H1 (cell line): ENCODE data around the gene COL26A1. TPM values are rescaled to one million over a fixed set of nuclear protein-coding genes. Genes with fewer than 3 reads are reported as not detected.

Experiments
- CTCF ChIA-PET: fragments of 300-600 bp; sonication (Branson Sonifier 250); formaldehyde crosslinking; loops from one replicate; lab custom pipeline; 2021; ENCODE audit not compliant: partially characterized antibody; lab: Charles Lee
- POLR2A ChIA-PET: fragments of 300-600 bp; sonication (Branson Sonifier 250); formaldehyde crosslinking; loops from one replicate; lab custom pipeline; 2021; ENCODE audit warnings: inconsistent platforms; ENCODE audit not compliant: partially characterized antibody; lab: Charles Lee
- DNase-seq, 2 experiments: peaks; one replicate each; pipeline versions ENCODE4 v3.0.0 to v3.0.0-alpha.2; 2010 to 2022; ENCODE audit warnings: low spot score in 2 of 2, low read depth in 1 of 2, mixed read lengths in 1 of 2
- FAIRE-seq: peaks from 2 replicates; lab custom pipeline; 2011; peaks lifted over from hg19 to GRCh38; lab: Jason Lieb, UNC
- H2AFZ ChIP-seq: 2 replicates; pipeline ENCODE4 v1.8.1; 2012; ENCODE audit warnings: low read length, inconsistent platforms
- H2AK5ac ChIP-seq: 2 replicates; pipeline ENCODE4 v1.6.1; 2013; ENCODE audit warnings: low read depth, low read length
- H2BK120ac ChIP-seq: replicated peaks from 2 replicates; pipeline ENCODE3; 2013; ENCODE audit warnings: low read depth, low read length, inconsistent platforms
- H2BK12ac ChIP-seq: 2 replicates; pipeline ENCODE4 v1.6.1; 2013; ENCODE audit warnings: low read depth, low read length
- H2BK15ac ChIP-seq: 2 replicates; pipeline ENCODE4 v1.6.1; 2013; ENCODE audit warnings: low read length
- H2BK20ac ChIP-seq: 2 replicates; pipeline ENCODE4 v1.6.1; 2013; ENCODE audit warnings: low read length
- H2BK5ac ChIP-seq: 2 replicates; pipeline ENCODE4 v1.6.1; 2013; ENCODE audit warnings: low read depth, low read length
- H3K14ac ChIP-seq: 2 replicates; pipeline ENCODE4 v1.6.1; 2013; ENCODE audit warnings: inconsistent platforms; ENCODE audit not compliant: insufficient read length
- H3K18ac ChIP-seq: 2 replicates; pipeline ENCODE4 v1.6.1; 2013; ENCODE audit warnings: low read length; ENCODE audit errors: extremely low read depth
- H3K23ac ChIP-seq: 2 replicates; pipeline ENCODE4 v1.6.1; 2013; ENCODE audit warnings: inconsistent platforms; ENCODE audit not compliant: insufficient read length
- H3K23me2 ChIP-seq: 2 replicates; pipeline ENCODE4 v1.6.1; 2013; ENCODE audit warnings: low read depth, low read length
- H3K27ac ChIP-seq: 2 replicates; pipeline ENCODE4 v1.6.1; 2011; ENCODE audit warnings: low read depth, low read length, inconsistent platforms
- H3K27me3 ChIP-seq, 4 experiments: replicated peaks in 1 of 4; 1 replicate in 1 of 4; 2 replicates in 3 of 4; pipeline versions ENCODE4 v1.6.1 to v1.8.1; 2011 to 2013; ENCODE audit warnings: low read length in 3 of 4, mild to moderate bottlenecking in 3 of 4, inconsistent platforms in 2 of 4, mixed read lengths in 2 of 4, moderate library complexity in 1 of 4; ENCODE audit not compliant: control insufficient read depth in 3 of 4, insufficient read depth in 3 of 4; ENCODE audit errors: extremely low read depth in 1 of 4
- H3K36me3 ChIP-seq, 4 experiments: 2 replicates each; pipeline versions ENCODE4 v1.6.1 to v1.8.1; 2011 to 2013; ENCODE audit warnings: mild to moderate bottlenecking in 4 of 4, low read length in 3 of 4, moderate library complexity in 2 of 4, control low read depth in 1 of 4, inconsistent platforms in 1 of 4; ENCODE audit not compliant: insufficient read depth in 4 of 4, control insufficient read depth in 2 of 4
- H3K4ac ChIP-seq: replicated peaks from 2 replicates; pipeline ENCODE3; 2013; ENCODE audit warnings: low read length, low read depth, mixed read lengths, inconsistent platforms; ENCODE audit not compliant: insufficient read length
- H3K4me1 ChIP-seq, 4 experiments: replicated peaks in 1 of 4; 1 replicate in 1 of 4; 2 replicates in 3 of 4; pipeline versions ENCODE4 v1.6.1 to v1.8.1; 2011 to 2013; ENCODE audit warnings: low read length in 3 of 4, inconsistent platforms in 2 of 4, mixed read lengths in 1 of 4; ENCODE audit not compliant: insufficient read depth in 4 of 4, control insufficient read depth in 3 of 4
- H3K4me2 ChIP-seq, 2 experiments: 2 replicates each; pipeline versions ENCODE4 v1.6.1 to v1.8.1; 2011 to 2013; ENCODE audit warnings: low read depth in 2 of 2, low read length in 2 of 2, control low read depth in 1 of 2, inconsistent platforms in 1 of 2, mild to moderate bottlenecking in 1 of 2; ENCODE audit not compliant: insufficient read depth in 1 of 2
- H3K4me3 ChIP-seq, 4 experiments: fragments of 200-600, 300-600 bp in 1 of 4; sonication (generic), shearing (Covaris generic), sonication (Bioruptor Twin) in 1 of 4; 2 replicates each; pipeline versions ENCODE4 v1.5.1 to v1.8.1; 2011 to 2016; ENCODE audit warnings: low read length in 4 of 4, low read depth in 3 of 4, control low read depth in 2 of 4, inconsistent platforms in 2 of 4, mild to moderate bottlenecking in 2 of 4, mixed read lengths in 1 of 4, moderate library complexity in 1 of 4; ENCODE audit not compliant: insufficient read depth in 2 of 4; ENCODE audit errors: extremely low read depth in 1 of 4
- H3K56ac ChIP-seq: replicated peaks from 2 replicates; pipeline ENCODE3; 2013; ENCODE audit warnings: low read depth, mild to moderate bottlenecking, mixed read lengths, low read length, inconsistent platforms; ENCODE audit not compliant: insufficient read length
- H3K79me1 ChIP-seq: 2 replicates; pipeline ENCODE4 v1.6.1; 2013; ENCODE audit warnings: low read depth, low read length, control low read depth
- H3K79me2 ChIP-seq, 2 experiments: 2 replicates each; pipeline versions ENCODE4 v1.6.1 to v1.8.1; 2012 to 2013; ENCODE audit warnings: low read length in 2 of 2, mild to moderate bottlenecking in 2 of 2, inconsistent platforms in 1 of 2; ENCODE audit not compliant: insufficient read depth in 2 of 2, control insufficient read depth in 1 of 2
- H3K9ac ChIP-seq, 4 experiments: replicated peaks in 1 of 4; 1 replicate in 1 of 4; 2 replicates in 3 of 4; pipeline versions ENCODE4 v1.6.1 to v1.8.1; 2011 to 2013; ENCODE audit warnings: low read depth in 3 of 4, low read length in 3 of 4, control low read depth in 2 of 4, mild to moderate bottlenecking in 2 of 4, moderate library complexity in 2 of 4, inconsistent platforms in 1 of 4; ENCODE audit errors: extremely low read depth in 1 of 4
- H3K9me3 ChIP-seq, 2 experiments: 2 replicates each; pipeline versions ENCODE4 v1.6.1 to v1.8.1; 2012 to 2013; ENCODE audit warnings: mild to moderate bottlenecking in 2 of 2, moderate library complexity in 2 of 2, control low read depth in 1 of 2, inconsistent platforms in 1 of 2, low read depth in 1 of 2, low read length in 1 of 2, mixed read lengths in 1 of 2; ENCODE audit not compliant: insufficient read depth in 2 of 2
- H4K20me1 ChIP-seq, 2 experiments: replicated peaks in 1 of 2; 2 replicates each; pipeline versions ENCODE3 to v1.8.1; 2011 to 2013; ENCODE audit warnings: inconsistent platforms in 2 of 2, low read length in 2 of 2, mild to moderate bottlenecking in 1 of 2; ENCODE audit not compliant: insufficient read depth in 2 of 2, control insufficient read depth in 1 of 2
- H4K5ac ChIP-seq: 2 replicates; pipeline ENCODE4 v1.6.1; 2013; ENCODE audit warnings: low read length, low read depth, mixed read lengths, inconsistent platforms; ENCODE audit not compliant: insufficient read length
- H4K8ac ChIP-seq: 2 replicates; pipeline ENCODE4 v1.8.0; 2013; ENCODE audit warnings: mild to moderate bottlenecking, moderate library complexity, low read length, inconsistent platforms; ENCODE audit not compliant: insufficient read depth; ENCODE audit errors: extremely low read depth
- H4K91ac ChIP-seq: replicated peaks from 2 replicates; pipeline ENCODE3; 2013; ENCODE audit warnings: low read length, mixed read lengths, inconsistent platforms; ENCODE audit not compliant: insufficient read length
- HDAC6 ChIP-seq: IDR thresholded peaks from one replicate; pipeline ENCODE4 v1.7.1; 2012; ENCODE audit warnings: low read depth, mild to moderate bottlenecking, inconsistent platforms, low read length, moderate library complexity
- JUND ChIP-seq: IDR thresholded peaks from 2 replicates; pipeline ENCODE4 v1.6.1; 2011; ENCODE audit warnings: mild to moderate bottlenecking, improper control_type of control experiment, low read length
- POLR2A ChIP-seq, 2 experiments: IDR thresholded peaks; 1 replicate in 1 of 2; 2 replicates in 1 of 2; pipeline ENCODE4 v1.6.1; 2011; ENCODE audit warnings: low read depth in 2 of 2, low read length in 2 of 2, mild to moderate bottlenecking in 2 of 2; ENCODE audit errors: control extremely low read depth in 1 of 2
- RNF2 ChIP-seq: fragments of 200-900, 300-1000 bp; sonication (generic); IDR thresholded peaks from 2 replicates; pipeline ENCODE4 v1.7.1; 2016; ENCODE audit warnings: borderline replicate concordance, low read depth, mild to moderate bottlenecking, antibody characterized with exemption, low read length; ENCODE audit not compliant: poor library complexity, severe bottlenecking; ENCODE audit errors: missing control alignments
- RXRA ChIP-seq: IDR thresholded peaks from 2 replicates; pipeline ENCODE4 v1.6.1; 2011; ENCODE audit warnings: low read depth, mild to moderate bottlenecking, low read length, moderate library complexity; ENCODE audit not compliant: insufficient read depth
- SAP30 ChIP-seq: fragments of 300-600 bp; sonication (generic); IDR thresholded peaks from 2 replicates; pipeline ENCODE4 v1.7.1; 2012; ENCODE audit warnings: low read length, moderate library complexity, mild to moderate bottlenecking, inconsistent platforms; ENCODE audit not compliant: insufficient read depth, insufficient replicate concordance
- SIRT6 ChIP-seq: IDR thresholded peaks from one replicate; pipeline ENCODE4 v1.7.1; 2012; ENCODE audit warnings: low read length, inconsistent platforms
- SP4 ChIP-seq: IDR thresholded peaks from 2 replicates; pipeline ENCODE4 v1.6.1; 2012; ENCODE audit warnings: low read length, inconsistent platforms
- YY1 ChIP-seq: IDR thresholded peaks from 2 replicates; pipeline ENCODE4 v1.6.1; 2011; ENCODE audit warnings: low read depth, mild to moderate bottlenecking, low read length
- WGBS, 2 experiments: shearing (Covaris generic) in 1 of 2; methylation state at CpG; one replicate each; pipeline versions ENCODE4 v1.1.6 to v1.1.7; 2013 to 2015; ENCODE audit warnings: low lambda C conversion rate in 2 of 2, mixed read lengths in 2 of 2, inconsistent platforms in 1 of 2, low coverage in 1 of 2, missing lambda C conversion rate in 1 of 2; ENCODE audit not compliant: insufficient replicate concordance in 2 of 2, insufficient coverage in 1 of 2, insufficient read length in 1 of 2; ENCODE audit errors: extremely low coverage in 1 of 2, missing lambda C conversion rate in 1 of 2; 5-methylcytosine and 5-hydroxymethylcytosine counted together
- polyA plus RNA-seq, 7 experiments: library from polyadenylated mRNA; depleted of rRNA in 3 of 7; stranded (reverse) in 5 of 7; unstranded in 2 of 7; fragments of >200 nt in 5 of 7; fragments of 200-250 nt in 2 of 7; gene quantifications; 1 replicate in 5 of 7; 2 replicates in 1 of 7; 4 replicates in 1 of 7; pipeline versions ENCODE4 v1.2.1 to v1.2.3, GENCODE V29; 2011 to 2013; ENCODE audit warnings: missing spikeins in 2 of 7, mixed read lengths in 2 of 7
- total RNA-seq: library from RNA; stranded (reverse); fragmentation: NEBNext Ultra II Directional; extraction: Animal tissue kit (Norgen Biotek cat#: 25700); gene quantifications from 2 replicates; pipeline ENCODE4 v1.2.1, GENCODE V29; 2021
- TF ChIP-seq, protein P1 (sequence below), 3 experiments: IDR thresholded peaks; 1 replicate in 2 of 3; 2 replicates in 1 of 3; pipeline versions ENCODE4 v1.5.1 to v1.6.1; 2011; ENCODE audit warnings: low read length in 3 of 3, mild to moderate bottlenecking in 3 of 3, inconsistent platforms in 2 of 3, low read depth in 1 of 3, moderate library complexity in 1 of 3; ENCODE audit not compliant: insufficient read depth in 1 of 3; ENCODE audit errors: control extremely low read depth in 1 of 3

The COL26A1 gene
- total and polyA plus RNA-seq, 2 of the 8 experiments (the other 6 are each of a cell fraction or from before 2014, with no cell fraction given), result 51.1 to 68.8 TPM

DNA sequence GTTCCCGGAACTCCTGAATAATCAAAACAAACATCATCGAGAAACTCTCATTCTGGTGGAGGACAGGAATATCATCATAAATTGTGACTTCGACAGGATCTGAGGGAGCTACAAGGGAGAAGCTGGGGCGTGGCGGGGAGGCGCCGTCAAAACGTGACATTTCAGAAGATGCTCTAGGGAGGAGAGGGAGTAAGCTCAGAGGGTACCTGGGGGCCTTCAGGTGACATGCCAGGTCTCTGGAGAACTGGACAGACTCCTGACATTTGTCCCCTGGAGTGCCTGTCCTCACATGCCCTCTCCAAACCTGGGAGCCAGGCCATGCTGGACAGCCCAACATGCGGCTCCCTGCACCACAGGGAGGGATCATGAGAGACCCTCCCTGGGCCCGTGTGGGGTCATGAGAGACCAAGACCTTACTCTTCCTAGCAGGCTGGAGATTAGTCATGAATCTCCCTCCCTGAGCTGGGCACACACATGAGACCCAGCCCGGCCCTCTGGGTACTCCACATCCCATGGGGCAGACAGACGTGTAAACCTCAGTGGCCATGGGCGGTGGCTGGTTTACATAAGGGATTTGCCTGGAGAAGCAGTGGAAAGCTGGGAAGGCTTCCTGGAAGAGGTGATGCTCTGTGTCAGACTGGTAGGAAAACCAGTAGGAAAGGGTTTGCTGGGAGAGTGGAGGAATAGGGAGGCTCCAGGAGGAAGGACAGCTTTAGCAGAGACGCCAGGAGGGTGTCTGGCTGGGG is 185.4 kb downstream of the COL26A1 start:
- no peak overlapping the region for H3K56ac ChIP-seq
- H3K4ac ChIP-seq, result no peak overlapping the region
- no peak overlapping the region for H3K9ac ChIP-seq
- no peak overlapping the region for H3K18ac ChIP-seq
- ChIA-PET POLR2A (interaction anchor here (1.2 kb wide), 1 partner anchor 12 kb away, joined by 3 read pairs; no protein-coding TSS in a partner anchor), CTCF (interaction anchor here (0.6 to 1.0 kb wide), 3 partner anchors 9 to 153 kb away, joined by 3 read pairs; no protein-coding TSS in a partner anchor)
- peaks cover 0 to 6% of the 10 kb centered on the region in 2 experiments for H4K20me1 ChIP-seq
- H2AFZ ChIP-seq, result no peak overlapping the region
- H3K14ac ChIP-seq, result no peak overlapping the region
- no peak overlapping the region for H4K5ac ChIP-seq
- H2AK5ac ChIP-seq, result no peak overlapping the region
- no peak for DNase-seq
- WGBS, 2 experiments, result 96% methylated on average over 14 of the region's 14 CpGs; no CpG with 5 or more reads in 1 of the 2 experiments
- no peak overlapping the region for H2BK120ac ChIP-seq
- H2BK15ac ChIP-seq, result no peak overlapping the region
- no peak overlapping the region for H3K27ac ChIP-seq
- H4K8ac ChIP-seq, result no peak overlapping the region
- no peak overlapping the region for H2BK12ac ChIP-seq
- H3K79me1 ChIP-seq, result no peaks in the 10 kb centered on the region
- H3K4me2 ChIP-seq, result no peak overlapping the region
- no peak overlapping the region for H3K4me3 ChIP-seq
- no peaks in the 10 kb centered on the region for H3K9me3 ChIP-seq
- no peak for FAIRE-seq
- no peaks in the 10 kb centered on the region for H3K79me2 ChIP-seq
- H3K27me3 ChIP-seq, result no peaks in the 10 kb centered on the region
- H3K23me2 ChIP-seq, result no peaks in the 10 kb centered on the region
- H3K4me1 ChIP-seq, result no peaks in the 10 kb centered on the region
- no peak overlapping the region for H4K91ac ChIP-seq
- H3K23ac ChIP-seq, result no peak overlapping the region
- no peak overlapping the region for H2BK20ac ChIP-seq
- H2BK5ac ChIP-seq, result no peak overlapping the region
- peaks cover 0 to 12% (median 3%) of the 10 kb centered on the region in 4 experiments; a peak in 5 of 8 replicates for H3K36me3 ChIP-seq
- TF ChIP-seq POLR2A (IDR thresholded peaks at IDR 0.05; ENCODE audit: control extremely low read depth in 1 of 2, low read depth in 2 of 2, low read length in 2 of 2), result no peak
- no peak for TF ChIP-seq RNF2
- TF ChIP-seq YY1, result no peak
- TF ChIP-seq RXRA, result no peak
- TF ChIP-seq, protein P1, sequence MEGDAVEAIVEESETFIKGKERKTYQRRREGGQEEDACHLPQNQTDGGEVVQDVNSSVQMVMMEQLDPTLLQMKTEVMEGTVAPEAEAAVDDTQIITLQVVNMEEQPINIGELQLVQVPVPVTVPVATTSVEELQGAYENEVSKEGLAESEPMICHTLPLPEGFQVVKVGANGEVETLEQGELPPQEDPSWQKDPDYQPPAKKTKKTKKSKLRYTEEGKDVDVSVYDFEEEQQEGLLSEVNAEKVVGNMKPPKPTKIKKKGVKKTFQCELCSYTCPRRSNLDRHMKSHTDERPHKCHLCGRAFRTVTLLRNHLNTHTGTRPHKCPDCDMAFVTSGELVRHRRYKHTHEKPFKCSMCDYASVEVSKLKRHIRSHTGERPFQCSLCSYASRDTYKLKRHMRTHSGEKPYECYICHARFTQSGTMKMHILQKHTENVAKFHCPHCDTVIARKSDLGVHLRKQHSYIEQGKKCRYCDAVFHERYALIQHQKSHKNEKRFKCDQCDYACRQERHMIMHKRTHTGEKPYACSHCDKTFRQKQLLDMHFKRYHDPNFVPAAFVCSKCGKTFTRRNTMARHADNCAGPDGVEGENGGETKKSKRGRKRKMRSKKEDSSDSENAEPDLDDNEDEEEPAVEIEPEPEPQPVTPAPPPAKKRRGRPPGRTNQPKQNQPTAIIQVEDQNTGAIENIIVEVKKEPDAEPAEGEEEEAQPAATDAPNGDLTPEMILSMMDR (IDR thresholded peaks at IDR 0.05; ENCODE audit: control extremely low read depth in 1 of 3, insufficient read depth in 1 of 3, low read depth in 1 of 3, low read length in 3 of 3), result no peak
- TF ChIP-seq JUND, result no peak
- no peak for TF ChIP-seq SIRT6
- TF ChIP-seq HDAC6, result no peak
- TF ChIP-seq SP4, result no peak
- no peak for TF ChIP-seq SAP30
